HG02759 (cell line): ENCODE measurements around the gene RNF7.
"Not testable (repeated sequence)": the region's sequence is repeated elsewhere in the genome, so short reads cannot be mapped to it uniquely, and the experiment has no call there.

Source experiments
- ATAC-seq: cut with Tn5 transposase; IDR thresholded peaks from one replicate; pipeline ENCODE4 v1.9.1; 2021; ENCODE audit warnings: mild to moderate bottlenecking, moderate library complexity; ENCODE audit not compliant: unreplicated experiment

The RNF7 gene

DNA sequence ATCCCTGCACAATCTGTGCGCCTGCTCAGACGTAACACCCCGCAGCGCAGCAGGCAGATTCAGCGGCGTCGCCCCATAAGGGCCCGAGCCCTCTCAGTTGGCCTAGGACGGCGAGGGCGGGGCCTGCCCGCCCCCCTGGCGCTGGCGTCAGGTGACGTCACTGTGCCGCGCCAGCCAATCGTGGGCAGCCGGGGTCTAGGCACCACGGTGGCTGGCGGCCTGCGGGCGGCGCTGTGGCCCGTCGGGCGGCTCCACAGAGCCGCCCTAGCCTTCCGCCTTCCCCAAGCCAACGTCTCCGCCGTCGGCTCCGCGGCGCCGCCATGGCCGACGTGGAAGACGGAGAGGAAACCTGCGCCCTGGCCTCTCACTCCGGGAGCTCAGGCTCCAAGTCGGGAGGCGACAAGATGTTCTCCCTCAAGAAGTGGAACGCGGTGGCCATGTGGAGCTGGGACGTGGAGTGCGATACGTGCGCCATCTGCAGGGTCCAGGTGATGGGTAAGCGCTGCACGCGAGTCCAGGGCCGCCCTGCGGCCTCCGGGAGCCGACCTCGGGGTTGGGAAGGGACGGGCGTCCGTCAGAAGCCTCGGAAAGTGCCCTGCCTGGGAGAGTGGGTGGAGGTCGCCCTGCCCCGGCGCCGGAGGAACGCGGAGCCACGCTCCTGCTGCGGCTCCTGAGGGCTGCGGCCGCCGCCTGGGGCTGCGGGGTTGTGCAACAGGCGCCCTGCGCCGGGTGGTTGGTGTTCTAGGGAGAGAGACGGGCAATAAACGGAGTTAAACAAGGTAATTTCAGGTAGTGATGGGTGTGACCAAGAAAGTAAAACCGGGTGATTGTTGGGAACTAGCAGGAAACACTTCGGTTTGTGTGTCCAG is at the start of gene RNF7:
TSS of gene RNF7 (plus strand) at position 277 of the 869 bp plus-strand sequence. CDS start at position 321, 44 bp downstream.
- peak; percentile 92 for ATAC-seq

DNA sequence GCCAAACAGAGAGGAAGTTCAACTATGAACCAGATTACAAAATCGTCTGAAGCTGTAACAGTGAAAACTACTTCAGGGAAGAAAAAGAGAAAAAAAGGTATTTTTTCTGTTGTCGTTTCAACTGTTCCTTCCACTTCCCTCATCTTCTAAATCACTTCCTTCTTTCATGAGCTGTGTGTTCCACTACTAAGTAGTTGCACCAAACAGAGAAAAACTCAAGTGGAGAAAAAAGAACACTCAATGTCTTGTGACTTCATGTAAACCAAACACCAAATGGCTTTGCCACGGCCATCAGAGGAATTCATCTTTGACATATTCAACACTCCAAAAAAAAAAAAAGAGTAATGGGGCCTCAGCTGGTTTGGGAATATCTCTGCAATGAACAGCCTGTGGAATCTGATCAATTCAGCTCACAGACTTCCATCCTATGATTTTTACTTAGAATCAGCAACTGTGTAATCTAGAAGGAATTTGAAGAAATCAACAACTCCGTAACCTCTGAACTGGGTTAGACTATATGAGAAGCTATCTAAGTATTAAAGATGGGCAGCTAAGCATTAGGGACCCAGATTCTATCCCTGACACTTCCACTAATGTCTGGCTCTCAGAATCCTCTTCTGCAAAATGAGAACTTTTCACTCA is 47.5 kb upstream of the RNF7 start:
- ATAC-seq, result no peak

DNA sequence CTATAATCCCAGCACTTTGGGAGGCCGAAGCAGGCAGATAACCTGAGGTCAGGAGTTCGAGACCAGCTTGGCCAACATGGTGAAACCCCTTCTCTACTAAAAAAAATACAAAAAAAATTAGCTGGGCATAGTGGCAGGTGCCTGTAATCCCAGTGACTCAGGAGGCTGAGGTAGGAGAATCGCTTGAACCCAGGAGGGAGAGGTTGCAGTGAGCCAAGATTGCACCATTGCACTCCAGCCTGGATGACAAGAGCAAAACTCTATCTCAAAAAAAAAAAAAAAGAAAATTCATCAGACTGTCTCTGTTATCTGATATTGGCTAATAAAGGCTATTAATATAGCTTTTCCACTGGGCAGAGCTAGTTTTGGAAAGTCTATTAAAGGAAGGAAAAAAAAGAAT is 46.6 kb upstream of the RNF7 start:
- ATAC-seq, result not testable (repeated sequence)

DNA sequence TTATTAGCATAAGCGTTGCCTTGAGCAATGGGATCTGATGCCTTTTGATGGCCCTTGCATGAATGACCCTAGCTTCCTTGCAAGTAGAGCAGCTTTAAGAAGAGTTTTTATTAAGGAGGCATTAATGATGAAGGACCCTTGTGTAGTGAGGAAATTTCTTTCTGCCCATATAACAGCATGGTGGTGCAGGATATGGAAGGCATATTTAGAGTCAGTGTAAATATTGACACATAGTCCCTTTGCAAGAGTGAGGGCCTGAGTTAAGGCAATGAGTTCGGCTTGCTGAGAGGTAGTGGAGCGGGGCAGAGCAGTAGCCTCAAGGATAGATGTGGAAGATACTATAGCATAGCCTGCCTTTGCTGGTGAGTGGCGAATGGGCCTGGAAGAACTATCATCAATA is 45.1 kb upstream of the RNF7 start:
- ATAC-seq, result not testable (repeated sequence)

DNA sequence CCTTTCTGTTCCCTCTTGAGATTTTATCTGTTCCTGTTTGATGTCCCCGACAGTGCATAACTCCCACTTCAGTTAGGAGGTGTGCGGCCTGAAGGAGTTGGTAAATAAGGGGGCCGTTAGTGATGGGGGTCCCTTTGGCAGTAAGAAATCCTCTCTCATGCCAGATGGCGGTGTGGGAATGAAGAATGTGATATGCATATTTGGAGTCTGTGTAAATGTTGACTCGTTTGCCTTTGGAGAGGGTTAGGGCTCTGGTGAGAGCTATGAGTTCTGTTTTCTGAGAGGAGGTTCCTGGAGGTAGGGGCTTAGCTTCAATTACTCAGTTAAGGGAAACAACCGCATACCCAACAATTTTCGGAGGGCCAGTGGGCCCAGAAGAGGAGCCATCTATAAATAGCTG is 38.8 kb upstream of the RNF7 start:
- no peak for ATAC-seq

DNA sequence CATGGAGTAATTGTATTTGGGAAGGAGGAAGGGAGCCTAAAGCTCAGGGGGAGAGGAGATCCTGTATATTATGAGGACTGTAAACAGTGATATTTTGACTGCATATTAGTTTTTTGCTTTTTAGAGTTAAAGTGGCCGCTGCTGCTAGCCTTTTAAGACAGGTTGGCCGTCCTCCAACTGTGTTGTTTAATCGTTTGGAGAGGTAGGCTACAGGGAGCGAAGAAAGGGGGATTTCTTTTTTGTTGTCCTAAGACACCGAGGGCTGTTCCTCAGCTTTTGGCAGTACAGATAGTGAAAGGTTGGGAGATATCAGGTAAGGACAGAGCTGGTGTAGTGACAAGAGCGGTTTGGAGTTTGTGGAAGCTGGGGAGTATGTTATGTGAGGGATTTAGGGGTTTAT is 38.2 kb upstream of the RNF7 start:
- no peak for ATAC-seq

DNA sequence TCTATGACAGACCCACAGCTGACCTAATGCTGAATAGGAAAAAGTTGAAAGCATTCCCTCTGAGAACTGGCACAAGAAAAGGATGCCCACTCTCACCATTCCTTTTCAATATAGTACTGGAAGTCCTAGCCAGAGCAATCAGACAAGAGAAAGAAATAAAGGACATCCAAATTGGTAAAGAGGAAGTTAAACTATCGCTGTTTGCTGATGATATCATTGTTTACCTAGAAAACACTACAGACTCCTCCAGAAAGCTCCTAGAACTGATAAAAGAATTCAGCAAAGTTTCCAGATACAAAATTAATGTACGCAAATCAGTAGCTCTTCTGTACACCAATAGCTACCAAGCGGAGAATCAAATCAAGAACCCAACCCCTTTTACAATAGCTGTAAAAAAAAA is 34.7 kb upstream of the RNF7 start:
- ATAC-seq, result not testable (repeated sequence)

DNA sequence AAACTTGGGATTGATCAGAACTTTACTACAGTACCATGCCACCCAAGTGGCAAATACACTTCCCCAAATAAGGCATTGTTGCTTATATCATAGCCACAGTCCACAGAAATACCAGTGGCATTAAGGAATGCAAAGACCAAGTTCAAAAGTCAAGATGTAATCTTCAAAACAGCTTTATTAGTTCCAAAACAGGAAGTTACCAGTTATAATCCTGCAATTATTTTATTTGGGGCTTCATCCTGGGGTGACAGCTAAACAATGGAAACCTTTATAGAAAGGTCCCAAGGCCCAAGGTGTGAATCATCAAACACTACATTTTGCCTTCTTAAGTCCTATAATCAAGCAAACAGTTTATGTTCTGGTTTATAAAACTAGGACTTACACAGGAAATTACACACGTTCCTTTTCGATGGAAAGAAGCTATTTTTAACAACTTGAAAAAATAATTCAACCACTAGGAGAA is 30.3 kb upstream of the RNF7 start:
- ATAC-seq, result no peak

DNA sequence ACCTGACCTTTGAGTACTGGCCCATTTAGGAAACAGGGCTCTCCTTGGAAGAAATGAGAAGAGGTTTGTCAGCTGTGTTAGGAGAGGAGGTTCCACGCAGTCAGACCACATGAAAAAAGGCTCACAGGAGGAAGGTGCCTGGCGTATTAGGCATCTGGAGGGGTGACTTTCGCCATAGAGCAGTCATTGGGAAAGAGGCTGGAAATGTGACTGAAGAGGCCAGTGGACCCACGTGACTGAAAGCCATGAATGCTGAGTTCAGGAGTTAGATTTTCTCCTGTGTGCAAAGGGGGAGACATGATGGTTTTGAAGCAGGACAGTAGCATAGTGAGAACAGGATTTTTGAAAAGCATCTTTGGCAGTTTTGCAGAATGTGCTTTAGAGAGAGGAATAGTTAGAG is 29.7 kb upstream of the RNF7 start:
- ATAC-seq, result no peak

DNA sequence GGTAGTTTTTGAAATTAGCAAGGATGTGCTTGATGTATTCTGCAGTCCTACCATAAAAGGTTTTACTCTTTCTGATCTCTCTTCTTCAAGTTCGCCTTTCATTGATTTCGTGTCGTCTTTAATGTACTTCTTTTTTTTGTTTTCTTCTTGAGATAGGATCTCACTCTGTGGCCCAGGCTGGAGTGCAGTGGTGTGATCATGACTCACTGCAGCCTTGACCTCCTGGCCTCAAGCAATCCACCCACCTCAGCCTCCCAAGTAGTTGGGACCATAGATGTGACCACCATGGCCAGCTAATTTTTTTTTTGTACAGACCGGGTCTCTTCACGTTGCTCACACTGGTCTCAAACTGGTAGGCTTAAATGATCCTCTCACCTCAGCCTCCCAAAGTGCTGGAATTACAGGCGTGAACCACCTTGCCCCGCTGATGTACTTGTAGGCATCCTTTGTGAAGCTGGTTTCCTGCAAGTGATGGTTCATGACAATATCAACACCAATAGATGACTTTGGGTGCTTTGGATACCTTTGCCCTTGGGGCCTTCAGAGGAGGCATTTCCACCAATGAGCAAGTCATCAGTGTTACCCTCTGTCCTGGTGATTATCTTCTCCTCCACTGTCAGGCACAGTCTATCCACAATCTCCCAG is 28.9 kb upstream of the RNF7 start:
- no peak for ATAC-seq

DNA sequence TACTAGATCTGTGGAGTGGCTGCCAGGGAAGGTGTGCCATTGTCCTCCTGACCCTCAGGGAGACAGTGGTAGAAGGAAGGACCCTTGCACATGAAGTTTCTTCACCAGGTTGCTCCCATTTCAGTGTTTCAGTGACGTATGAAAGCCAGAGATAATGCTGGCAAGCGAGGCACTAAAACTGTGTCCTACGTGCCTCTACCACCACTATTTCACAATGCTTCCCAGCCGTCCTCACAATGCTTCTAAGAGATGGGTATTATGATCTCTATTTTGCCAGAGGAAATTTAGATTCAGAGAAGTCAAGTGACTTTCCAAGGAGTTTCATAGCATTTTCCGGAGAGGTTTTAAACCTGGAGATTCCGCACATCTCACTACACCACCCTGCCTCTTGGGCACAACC is 28.0 kb upstream of the RNF7 start:
- no peak for ATAC-seq

DNA sequence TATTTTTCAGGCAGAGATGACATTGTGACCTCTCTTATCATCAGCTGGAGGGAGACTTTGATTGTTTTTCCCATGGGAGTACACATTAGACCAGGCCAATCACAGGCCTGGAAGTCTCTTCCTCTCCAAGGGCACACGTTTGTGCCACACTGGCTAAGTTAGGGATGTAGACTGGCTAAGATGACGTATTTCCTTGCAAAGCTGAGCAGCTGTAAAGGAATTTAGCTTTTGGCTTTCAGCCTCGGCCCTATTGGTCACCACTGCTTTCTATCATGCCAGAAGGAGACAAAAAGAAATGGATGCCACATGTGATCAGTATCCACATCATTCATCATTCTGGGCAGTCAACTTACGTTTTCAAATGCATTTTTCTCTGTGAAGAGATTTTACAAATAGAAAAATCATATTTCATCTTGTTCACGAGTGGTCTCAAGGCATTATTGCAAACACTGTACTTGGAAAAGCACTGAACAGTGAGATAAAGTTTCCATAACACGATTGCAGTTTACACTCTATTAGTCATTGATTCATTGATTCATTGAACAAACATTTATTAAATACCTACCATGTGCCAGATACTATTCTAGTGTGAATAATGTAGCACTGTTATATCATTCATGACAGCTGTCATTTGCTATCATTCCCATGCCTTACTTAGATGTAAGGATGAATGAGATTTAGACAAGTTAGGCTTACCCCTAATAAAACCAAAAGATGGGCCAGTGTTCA is 27.0 kb upstream of the RNF7 start:
- no peak for ATAC-seq

DNA sequence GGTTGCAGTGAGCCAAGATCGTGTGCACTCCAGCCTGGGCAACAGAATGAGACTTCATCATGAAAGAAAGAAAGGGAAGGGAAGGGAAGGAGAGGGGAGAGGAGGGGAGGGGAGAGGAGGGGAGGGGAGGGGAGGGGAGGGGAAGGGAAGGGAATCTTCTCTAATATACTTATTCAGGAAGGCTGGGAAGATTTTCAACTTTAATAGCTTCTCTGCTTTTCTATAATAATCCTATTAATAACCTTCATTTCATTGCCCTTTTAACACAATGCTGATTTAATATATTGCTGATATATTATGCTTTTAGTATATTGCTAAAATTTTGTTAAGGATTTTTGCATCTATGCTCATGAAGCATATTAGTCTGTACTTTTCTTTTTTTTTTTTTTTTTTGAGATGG is 23.4 kb upstream of the RNF7 start:
- no peak for ATAC-seq

DNA sequence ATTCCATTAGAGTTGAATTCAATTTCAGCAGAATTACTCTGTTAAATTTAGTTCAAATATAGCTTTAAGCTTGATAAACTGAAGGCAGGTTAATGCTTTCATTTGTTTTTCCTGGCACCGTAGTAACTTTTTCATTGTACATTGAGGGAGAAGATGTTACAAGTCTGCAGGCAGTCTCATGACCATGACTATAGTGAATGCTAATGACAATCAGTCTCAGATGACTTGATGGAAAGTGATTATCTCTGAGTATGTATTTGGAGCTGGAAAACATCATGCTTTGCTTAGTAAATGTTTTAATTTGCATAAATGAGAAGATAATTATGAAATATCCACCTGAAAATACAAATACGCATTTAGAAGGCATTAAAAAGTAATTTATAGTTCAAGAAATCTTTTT is 16.0 kb upstream of the RNF7 start:
- no peak for ATAC-seq

DNA sequence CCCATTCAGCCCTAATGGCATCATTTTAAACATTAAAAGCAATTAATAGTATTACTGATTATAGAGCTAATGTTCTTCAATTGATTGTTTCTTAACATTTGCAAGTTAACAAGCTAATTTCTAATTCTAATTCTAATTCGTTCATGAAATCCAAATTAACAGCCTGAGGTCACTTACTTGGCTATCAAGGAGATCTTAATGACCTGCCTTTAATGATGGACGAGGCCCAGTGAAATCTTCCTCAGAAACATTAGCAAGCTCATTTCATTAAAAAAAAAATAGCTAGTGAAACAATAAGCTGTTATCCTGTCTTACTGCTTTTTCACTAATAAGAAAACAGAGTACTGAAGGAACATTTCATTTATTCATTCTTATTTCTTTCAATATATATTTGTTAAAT is 15.4 kb upstream of the RNF7 start:
- ATAC-seq, result no peak

DNA sequence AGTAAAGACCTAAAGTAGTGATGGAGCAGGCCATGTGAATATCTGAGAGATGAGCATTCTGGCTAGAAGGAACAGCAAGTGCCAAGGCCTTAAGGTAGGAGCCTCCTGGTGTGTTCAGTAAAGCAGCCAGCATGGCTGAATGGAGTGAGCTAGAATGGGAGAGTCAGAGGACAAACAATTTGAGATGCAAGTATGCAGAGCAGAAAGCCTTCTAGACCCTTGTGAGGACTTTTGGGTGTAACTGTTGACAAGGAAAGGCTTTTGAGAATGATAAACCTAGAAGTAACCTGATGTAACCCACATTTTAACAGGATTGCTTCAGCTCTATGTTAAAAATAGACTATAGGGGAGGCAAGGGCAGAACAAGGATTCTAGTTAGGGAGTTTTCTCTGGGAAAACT is 14.8 kb upstream of the RNF7 start:
- ATAC-seq, result no peak

DNA sequence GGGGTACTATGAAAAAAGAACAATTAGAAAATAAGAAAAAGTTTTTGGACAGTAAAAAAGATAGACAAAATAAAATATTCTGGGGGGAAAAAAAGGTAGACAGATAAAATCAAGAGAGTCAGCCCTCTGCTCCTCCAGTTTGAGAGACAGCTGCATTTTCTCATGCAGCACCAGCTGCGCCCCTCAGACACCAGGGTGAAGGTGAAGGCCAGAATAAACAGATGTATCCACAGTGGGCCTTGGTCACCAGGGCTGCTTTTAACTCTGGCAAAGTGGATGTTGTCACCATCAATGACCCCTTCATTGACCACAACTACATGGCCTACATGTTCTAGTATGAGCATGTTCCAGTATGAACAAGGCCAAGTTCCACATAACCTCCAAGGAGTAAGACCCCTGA is 13.9 kb upstream of the RNF7 start:
- ATAC-seq, result no peak

DNA sequence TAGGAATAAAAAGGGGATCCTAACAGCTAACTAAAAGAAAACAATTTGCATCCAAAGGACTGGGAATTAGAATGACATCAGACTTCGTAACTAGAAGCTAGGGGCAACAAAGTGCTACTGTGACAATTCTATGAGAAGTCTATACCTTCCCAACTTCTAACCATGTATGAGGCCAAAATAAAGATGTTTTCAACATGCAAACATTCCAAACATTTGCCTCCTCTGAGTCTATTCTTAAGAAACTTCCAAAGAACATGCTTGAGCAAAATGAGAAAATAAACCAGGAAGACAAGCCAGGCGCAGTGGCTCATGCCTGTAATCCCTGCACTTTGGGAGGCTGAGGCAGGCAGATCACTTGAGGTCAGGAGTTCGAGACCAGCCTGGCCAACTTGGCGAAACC is 13.1 kb upstream of the RNF7 start:
- ATAC-seq, result no peak

DNA sequence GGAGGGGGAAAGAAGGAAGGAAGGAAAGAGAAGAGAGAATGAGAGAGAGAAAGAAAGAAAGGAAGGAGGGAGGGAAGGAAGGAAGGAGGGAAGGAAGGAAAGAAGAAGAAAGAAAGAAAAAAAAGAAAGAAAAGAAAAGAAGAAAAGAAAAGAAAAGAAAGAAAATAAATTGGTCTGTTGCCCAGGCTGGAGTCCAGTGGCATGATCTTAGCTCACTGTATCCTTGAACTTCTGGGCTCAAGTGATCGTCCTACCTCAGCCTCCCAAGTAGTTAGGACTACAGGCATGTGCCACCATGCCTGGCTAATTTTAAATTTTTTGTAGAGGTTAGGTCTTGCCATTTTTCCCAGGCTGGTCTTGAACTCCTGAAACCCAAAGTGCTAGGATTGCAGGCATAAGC is 11.6 kb upstream of the RNF7 start:
- ATAC-seq, result no peak

DNA sequence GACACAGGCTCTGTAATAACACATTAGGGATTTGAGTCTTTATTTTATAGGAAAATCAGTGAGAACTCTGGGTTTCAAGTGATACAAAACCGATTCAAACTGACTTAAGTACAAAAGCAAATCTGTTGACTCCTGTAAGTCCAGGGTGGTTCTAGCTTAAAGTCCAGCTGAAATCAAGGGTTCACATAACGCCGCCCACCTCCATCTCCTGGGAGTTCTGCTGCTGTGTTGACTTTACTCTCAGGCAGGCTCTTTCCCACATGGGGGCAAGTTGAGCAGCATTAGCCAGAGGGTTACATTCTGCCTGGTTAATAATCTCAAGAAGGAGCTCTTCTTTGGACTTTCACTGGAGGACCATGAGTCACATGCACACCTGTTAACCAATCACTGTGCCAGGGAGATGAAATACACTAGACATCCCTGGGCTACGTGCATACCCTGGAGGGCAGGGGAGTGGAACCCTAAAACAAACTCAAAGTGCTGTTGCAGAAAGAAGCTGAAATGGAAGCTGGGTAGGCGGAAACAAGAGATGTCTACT is 9.7 kb upstream of the RNF7 start:
- no peak for ATAC-seq

DNA sequence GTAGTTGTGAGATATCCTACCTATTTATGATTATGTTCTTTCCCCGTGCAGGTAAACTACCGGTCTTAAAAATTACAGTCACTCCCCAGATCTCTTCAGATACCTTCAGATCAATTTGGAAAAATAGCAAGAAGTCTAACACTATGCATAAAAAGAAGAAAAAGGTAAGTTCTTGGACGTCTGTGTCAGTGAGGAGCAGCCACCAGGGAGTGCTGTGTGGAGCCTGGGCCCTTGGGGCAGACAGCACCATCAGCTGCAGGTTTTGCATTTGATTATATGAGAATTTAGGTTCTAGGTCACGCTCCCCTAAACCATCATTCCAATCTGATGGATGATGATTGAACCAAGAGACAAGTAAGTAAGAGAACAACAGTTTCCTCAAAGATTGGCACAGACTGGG is 8.9 kb upstream of the RNF7 start:
- no peak for ATAC-seq
